HG02678 (cell line): ENCODE results near the gene RACK1.
A peak's percentile ranks its signal among the peaks of the same experiment; 100 is the strongest.

ENCODE experiments used
- ATAC-seq: cut with Tn5 transposase; IDR thresholded peaks from one replicate; pipeline ENCODE4 v1.9.1; 2021; ENCODE audit warnings: mild to moderate bottlenecking, moderate library complexity; ENCODE audit not compliant: unreplicated experiment

The RACK1 gene

GRCh38 chr5:181259974-181260719, 16.4 kb upstream of the RACK1 start:
- no peak for ATAC-seq

- ATAC-seq, result no peak
These were observed 15.6 kb upstream of the RACK1 start for GRCh38 chr5:181259283-181259682.

- no peak for ATAC-seq
These were observed 14.9 kb upstream of the RACK1 start for GRCh38 chr5:181258576-181258975.

GRCh38 chr5:181255836-181256578, 12.3 kb upstream of the RACK1 start:
- ATAC-seq, result no peak

GRCh38 chr5:181255276-181255675, 11.6 kb upstream of the RACK1 start:
- no peak for ATAC-seq

- no peak for ATAC-seq
These were observed 4.6 kb upstream of the RACK1 start for GRCh38 chr5:181248277-181248676.

GRCh38 chr5:181246276-181247049, 2.8 kb upstream of the RACK1 start:
- ATAC-seq, result peak; percentile 49

GRCh38 chr5:181245427-181246275, 1.9 kb upstream of the RACK1 start:
- peak; percentile 3 for ATAC-seq

- ATAC-seq, result no peak
These were observed 615 bp downstream of the RACK1 start for GRCh38 chr5:181243018-181243563.

- ATAC-seq, result no peak
These were observed 1.7 kb downstream of the RACK1 start for GRCh38 chr5:181242031-181242451.

GRCh38 chr5:181241393-181241975, 2.2 kb downstream of the RACK1 start:
- ATAC-seq, result no peak

- ATAC-seq, result no peak
These were observed 4.5 kb downstream of the RACK1 start for GRCh38 chr5:181239062-181239663.

- no peak for ATAC-seq
These were observed 5.8 kb downstream of the RACK1 start for GRCh38 chr5:181237729-181238385.

GRCh38 chr5:181236954-181237641, 6.6 kb downstream of the RACK1 start:
- ATAC-seq, result no peak

- no peak for ATAC-seq
These were observed 7.2 kb downstream of the RACK1 start for GRCh38 chr5:181236471-181236870.

- no peak for ATAC-seq
These were observed 7.9 kb downstream of the RACK1 start for GRCh38 chr5:181235689-181236366.

- ATAC-seq, result no peak
These were observed 8.4 kb downstream of the RACK1 start for GRCh38 chr5:181235323-181235688.
